Sigmoid colon (tissue), 3 donors: ENCODE results near the gene PPEF2.

Experiments
- POLR2A ChIP-seq, 2 donors: fragments of 450-650 bp; IDR thresholded peaks; one replicate each; pipeline ENCODE4 v1.6.1; 2016; ENCODE audit warnings: antibody characterized with exemption in 2 of 2, mild to moderate bottlenecking in 2 of 2, moderate library complexity in 2 of 2
- TF ChIP-seq, protein P1 (sequence below), 4 experiments: fragments of 450-650 bp in 3 of 4; fragments of 200-600 bp in 1 of 4; IDR thresholded peaks; one replicate each; pipeline ENCODE4 v1.5.1; 2016 to 2019; ENCODE audit warnings: antibody characterized with exemption in 4 of 4, mild to moderate bottlenecking in 3 of 4, moderate library complexity in 2 of 4

DNA sequence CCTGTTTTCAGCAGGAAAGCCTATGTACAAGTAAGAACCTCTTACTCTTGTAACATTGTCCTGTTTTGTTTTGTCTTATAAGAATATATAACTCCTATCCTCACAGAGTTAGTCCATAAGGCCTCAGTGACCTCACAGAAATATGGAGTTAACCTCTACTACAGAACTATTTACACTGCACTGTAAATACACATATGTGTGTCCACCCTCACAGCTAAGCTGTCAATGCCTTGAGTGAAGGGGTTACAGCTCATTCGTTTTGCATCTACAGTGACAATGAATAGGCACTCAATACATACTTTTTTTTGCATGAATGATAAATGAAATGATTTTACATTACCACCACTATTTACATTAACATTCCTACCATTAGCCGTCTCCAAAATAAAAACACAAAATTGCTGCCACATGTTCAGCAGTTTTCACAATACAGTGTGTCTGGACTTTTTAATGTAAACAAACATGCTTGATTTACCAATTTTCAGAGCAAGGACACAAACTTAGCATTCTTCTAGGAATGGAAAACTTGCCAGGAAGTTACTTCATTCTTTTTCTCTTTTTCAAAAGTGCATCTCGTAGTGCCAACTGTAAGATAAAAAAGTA is 48.1 kb upstream of the PPEF2 start:
- TF ChIP-seq, protein P1, sequence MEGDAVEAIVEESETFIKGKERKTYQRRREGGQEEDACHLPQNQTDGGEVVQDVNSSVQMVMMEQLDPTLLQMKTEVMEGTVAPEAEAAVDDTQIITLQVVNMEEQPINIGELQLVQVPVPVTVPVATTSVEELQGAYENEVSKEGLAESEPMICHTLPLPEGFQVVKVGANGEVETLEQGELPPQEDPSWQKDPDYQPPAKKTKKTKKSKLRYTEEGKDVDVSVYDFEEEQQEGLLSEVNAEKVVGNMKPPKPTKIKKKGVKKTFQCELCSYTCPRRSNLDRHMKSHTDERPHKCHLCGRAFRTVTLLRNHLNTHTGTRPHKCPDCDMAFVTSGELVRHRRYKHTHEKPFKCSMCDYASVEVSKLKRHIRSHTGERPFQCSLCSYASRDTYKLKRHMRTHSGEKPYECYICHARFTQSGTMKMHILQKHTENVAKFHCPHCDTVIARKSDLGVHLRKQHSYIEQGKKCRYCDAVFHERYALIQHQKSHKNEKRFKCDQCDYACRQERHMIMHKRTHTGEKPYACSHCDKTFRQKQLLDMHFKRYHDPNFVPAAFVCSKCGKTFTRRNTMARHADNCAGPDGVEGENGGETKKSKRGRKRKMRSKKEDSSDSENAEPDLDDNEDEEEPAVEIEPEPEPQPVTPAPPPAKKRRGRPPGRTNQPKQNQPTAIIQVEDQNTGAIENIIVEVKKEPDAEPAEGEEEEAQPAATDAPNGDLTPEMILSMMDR (IDR thresholded peaks at IDR 0.05), result no peak
- TF ChIP-seq POLR2A (IDR thresholded peaks at IDR 0.05), result no peak
